Measurements from ENCODE around the gene PEX12.

GRCh38 chr17:35557353-35557752 lies 21.0 kb downstream of the PEX12 start:
- TF ChIP-seq CTCF (IDR thresholded peaks at IDR 0.05; ENCODE audit: low read depth, low read length, poor library complexity, severe bottlenecking) = no peak
- no peak for TF ChIP-seq EZH2phosphoT487 (IDR thresholded peaks at IDR 0.05; ENCODE audit: borderline replicate concordance, low read length)

Measured in DOHH2 (cell line).